Bronchial epithelial cell (primary cell): ENCODE results near the gene SMYD2. TPM values are rescaled to one million over a fixed set of nuclear protein-coding genes. Genes with fewer than 3 reads are reported as not detected.
A peak's percentile ranks its signal among the peaks of the same experiment; 100 is the strongest.

Experiments used
- DNase-seq: peaks from one replicate; pipeline ENCODE4 v3.0.0-alpha.2; 2010; ENCODE audit warnings: low read depth
- FAIRE-seq: peaks from 2 replicates; lab custom pipeline; 2011; peaks lifted over from hg19 to GRCh38; lab: Jason Lieb, UNC
- H3K27me3 ChIP-seq: 2 replicates; pipeline ENCODE4 v1.5.1; 2011; ENCODE audit warnings: low read length; ENCODE audit not compliant: control insufficient read depth, insufficient read depth
- H3K36me3 ChIP-seq: 2 replicates; pipeline ENCODE4 v1.5.1; 2011; ENCODE audit warnings: low read length; ENCODE audit not compliant: control insufficient read depth, insufficient read depth
- H3K4me3 ChIP-seq: 2 replicates; pipeline ENCODE4 v1.5.1; 2011; ENCODE audit warnings: mild to moderate bottlenecking, low read depth, low read length, control low read depth
- CTCF ChIP-seq: IDR thresholded peaks from 2 replicates; pipeline ENCODE4 v1.5.1; 2011; ENCODE audit warnings: mild to moderate bottlenecking, moderate library complexity, low read length, control low read depth, inconsistent platforms; ENCODE audit not compliant: insufficient read depth, severe bottlenecking
- total RNA-seq: library from RNA; depleted of rRNA; stranded (reverse); fragments of >200 nt; gene quantifications from 2 replicates; pipeline ENCODE4 v1.2.1, GENCODE V29; 2014

Gene SMYD2
- total RNA-seq, 1 donor from 2014 or later: 58.4 TPM

- no peaks in the 10 kb centered on the region for H3K27me3 ChIP-seq
- TF ChIP-seq CTCF: no peak
- H3K4me3 ChIP-seq: no peak overlapping the region
- no peak for FAIRE-seq
- H3K36me3 ChIP-seq: no peaks in the 10 kb centered on the region
- DNase-seq: no peak
These were observed 29.6 kb upstream of the SMYD2 start for GRCh38 chr1:214251354-214251753.

- no peak for DNase-seq
- no peak for FAIRE-seq
- TF ChIP-seq CTCF: no peak
- H3K36me3 ChIP-seq: no peaks in the 10 kb centered on the region
- no peak overlapping the region for H3K4me3 ChIP-seq
- no peaks in the 10 kb centered on the region for H3K27me3 ChIP-seq
These were observed 25.4 kb upstream of the SMYD2 start for GRCh38 chr1:214255509-214255908.

- FAIRE-seq: no peak
- Histone ChIP-seq H3K4me3 (no peak overlapping the region), H3K27me3 (no peaks in the 10 kb centered on the region), H3K36me3 (no peaks in the 10 kb centered on the region)
- DNase-seq: peak; percentile 66
- TF ChIP-seq CTCF: no peak
These were observed 21.5 kb upstream of the SMYD2 start for GRCh38 chr1:214259353-214259977.

GRCh38 chr1:214260561-214261205 lies 20.3 kb upstream of the SMYD2 start:
- no peaks in the 10 kb centered on the region for H3K27me3 ChIP-seq
- FAIRE-seq: no peak
- no peak overlapping the region for H3K4me3 ChIP-seq
- no peak for DNase-seq
- no peak for TF ChIP-seq CTCF
- no peaks in the 10 kb centered on the region for H3K36me3 ChIP-seq

- TF ChIP-seq CTCF: peak; percentile 99
- DNase-seq (peak; percentile 73), FAIRE-seq (peak; percentile 76)
- Histone ChIP-seq H3K36me3 (no peaks in the 10 kb centered on the region), H3K4me3 (no peak overlapping the region), H3K27me3 (no peaks in the 10 kb centered on the region)
These were observed 19.5 kb upstream of the SMYD2 start for GRCh38 chr1:214261206-214262123.
